Activated gamma-delta T cell treated with anti-CD3 and anti-CD28 coated beads, Interleukin-2, amount 50 U/mL, for 16 hours (primary cell): ENCODE data around the gene DDX39B.
A peak's percentile ranks its signal among the peaks of the same experiment; 100 is the strongest.
"Not testable (repeated sequence)": the region's sequence is repeated elsewhere in the genome, so short reads cannot be mapped to it uniquely, and the experiment has no call there.

Source experiments
- DNase-seq: peaks from one replicate; pipeline ENCODE4 v3.0.0-alpha.2; 2020; ENCODE audit warnings: low read depth

Gene DDX39B

DNA sequence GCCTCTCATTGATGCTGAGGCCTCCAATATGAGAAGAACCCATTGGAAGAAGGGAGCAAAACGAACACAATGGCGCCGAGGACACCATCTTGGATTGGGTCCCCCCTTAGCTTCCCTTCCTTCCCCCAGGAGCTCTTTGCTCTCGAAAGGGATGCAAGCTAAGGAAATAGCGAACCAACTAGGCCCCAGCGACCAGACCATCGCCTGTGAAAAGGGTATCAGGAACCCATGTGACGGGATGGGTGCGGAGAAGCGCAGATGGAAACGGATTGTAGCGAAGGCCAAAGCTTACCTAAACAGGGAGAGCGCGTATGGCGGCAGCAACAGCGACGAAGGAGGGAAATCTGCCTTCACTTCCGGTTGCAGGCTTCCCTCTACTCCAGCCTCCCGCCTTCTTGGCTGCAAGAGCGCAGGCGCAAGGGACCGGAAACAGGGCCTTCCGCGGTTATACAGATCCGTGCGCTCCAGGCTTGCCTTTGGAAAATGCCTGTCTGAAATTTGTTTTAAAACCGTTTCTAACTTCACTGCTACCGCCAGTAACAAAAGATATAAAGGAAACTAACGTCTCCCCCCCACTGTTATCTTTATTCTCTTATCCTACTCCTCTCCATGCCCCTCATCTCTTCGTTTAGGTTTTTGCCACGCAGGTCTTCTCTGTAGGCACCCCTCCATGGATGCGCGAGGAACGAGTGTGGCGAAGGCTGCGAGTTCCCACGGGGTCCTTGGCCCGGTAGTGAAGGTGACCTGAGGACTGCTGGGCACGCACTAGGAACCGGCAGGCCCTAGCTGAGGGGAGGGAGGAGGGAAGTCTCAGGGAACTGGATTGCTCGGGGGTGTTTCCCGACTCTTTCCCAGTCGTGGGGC lies at the start of gene DDX39B:
Gene DDX39B, minus strand, starts transcription at position 346 of the 864 bp plus-strand sequence. CDS start 1,471 bp downstream, outside the sequence.
- DNase-seq, result peak; percentile 91

DNA sequence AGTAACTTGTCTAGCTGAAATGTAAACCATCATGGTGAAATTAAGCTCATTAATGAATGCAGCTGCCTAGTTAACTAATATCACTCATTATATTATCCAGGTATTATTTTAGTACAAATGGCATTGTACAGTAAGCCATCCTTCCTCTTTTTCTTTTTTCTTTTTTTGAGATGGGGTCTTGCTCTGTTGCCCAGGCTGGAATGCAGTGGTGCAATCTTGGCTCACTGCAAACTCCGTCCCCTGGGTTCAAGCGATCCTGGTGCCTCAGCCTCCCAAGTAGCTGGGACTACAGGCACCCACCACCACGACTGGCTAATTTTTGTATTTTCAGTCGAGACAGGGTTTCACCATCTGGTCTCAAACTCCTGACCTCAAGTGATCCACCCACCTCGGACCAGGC lies 48.9 kb upstream of the DDX39B start:
- DNase-seq, result not testable (repeated sequence)

DNA sequence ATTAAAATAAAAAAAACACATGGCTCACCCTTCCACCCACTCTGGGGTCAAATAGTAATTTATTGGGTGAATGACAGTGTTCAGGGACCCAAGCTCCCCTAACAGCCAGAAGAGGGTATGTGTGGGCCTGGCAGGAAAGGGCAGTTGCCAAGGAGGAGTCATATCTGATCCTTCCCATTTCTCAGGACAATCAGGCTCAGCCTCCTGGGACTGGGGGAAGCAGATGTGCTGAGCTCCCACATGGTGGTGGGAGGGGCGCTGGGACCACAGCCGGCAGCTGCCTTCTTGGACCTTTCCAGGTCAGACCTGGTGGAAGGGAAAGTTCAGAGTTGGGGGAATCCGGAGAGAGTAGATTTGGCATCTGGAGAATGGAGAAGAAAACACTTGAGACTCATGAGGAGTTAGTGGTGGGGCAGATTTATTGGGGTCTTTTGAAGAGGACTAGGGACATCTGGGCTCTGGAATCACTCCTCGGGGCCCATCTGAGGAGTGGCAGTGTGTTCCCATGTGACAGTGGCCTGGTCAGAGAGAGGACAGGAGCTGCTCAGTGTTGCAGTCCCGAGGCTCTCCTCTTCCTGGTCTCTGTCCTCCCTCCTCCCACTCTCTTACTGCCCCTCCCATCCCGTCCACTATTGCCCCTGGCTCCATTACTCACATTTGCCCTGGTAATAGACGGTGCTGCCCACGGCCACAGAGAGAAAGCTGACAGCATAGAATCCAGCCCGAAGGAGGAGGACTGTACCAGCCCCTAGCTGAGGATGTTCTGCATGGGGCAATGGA lies 47.3 kb upstream of the DDX39B start:
- DNase-seq, result no peak

DNA sequence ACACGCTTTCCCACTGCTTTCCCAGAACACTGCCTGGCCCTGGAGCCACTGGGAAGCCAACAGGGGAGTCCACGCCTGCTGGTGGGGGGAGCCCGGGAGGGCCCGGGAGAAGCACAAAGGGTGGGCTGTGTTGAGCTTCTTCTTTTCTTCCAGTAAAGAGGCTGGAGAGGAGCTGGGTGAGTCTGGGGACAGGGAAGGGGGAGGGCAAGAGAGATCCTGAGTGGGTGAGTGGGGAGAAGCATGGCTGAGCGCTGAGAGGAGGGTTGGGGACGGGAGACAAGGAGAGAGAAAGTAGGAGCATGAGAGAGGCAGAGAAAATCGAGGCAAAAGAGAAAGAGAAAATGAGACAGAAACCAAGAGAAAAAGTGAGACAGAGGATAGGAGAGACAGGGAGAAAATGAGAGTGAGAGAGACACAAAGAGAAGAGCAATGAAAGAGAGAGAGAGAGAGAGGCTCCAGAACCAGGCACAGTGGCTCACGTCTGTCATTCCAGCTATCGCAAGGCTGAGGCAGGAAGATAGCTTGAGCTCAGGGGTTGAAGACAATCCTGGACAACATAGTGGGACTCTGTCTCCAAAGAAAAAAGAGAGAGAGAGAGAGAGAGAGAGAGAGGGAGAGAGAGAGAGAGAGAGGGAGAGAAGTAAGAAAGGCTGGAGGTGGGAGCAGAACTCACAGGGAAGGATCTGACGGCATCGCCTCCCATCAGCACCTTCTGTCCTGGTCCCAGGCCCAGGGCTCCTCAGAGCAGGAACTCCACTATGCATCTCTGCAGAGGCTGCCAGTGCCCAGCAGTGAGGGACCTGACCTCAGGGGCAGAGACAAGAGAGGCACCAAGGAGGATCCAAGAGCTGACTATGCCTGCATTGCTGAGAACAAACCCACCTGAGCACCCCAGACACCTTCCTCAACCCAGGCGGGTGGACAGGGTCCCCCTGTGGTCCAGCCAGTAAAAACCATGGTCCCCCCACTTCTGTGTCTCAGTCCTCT lies 46.3 kb upstream of the DDX39B start:
- no peak for DNase-seq

GRCh38 chr6:31586599-31587281 lies 44.9 kb upstream of the DDX39B start:
- DNase-seq, result no peak

DNA sequence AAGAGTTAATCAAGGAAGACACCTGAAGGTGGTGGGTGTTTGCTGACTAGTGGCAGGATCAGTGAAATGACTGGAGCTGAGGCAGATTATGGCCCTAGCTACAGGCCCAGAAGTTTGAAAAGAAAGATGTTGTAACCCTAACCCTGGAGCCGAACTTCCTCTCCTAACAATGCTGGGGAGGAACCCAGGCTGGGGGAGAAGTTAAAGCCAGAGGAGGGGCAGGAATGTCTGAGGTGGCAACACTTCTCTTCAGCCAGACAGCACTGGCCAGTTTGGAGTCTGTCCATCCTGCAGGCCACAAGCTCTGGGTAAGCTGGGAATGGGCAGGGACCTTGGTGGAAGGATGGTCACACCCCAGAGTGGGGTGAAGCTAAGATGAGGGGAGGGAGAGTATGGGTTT lies 44.2 kb upstream of the DDX39B start, which contains the start of gene LST1:
Gene LST1, plus strand, starts transcription at position 270 of the 400 bp plus-strand sequence. CDS start 1,023 bp downstream, outside the sequence.
- no peak for DNase-seq

- DNase-seq, result no peak
Measured at GRCh38 chr6:31585491-31585890, 43.7 kb upstream of the DDX39B start.

DNA sequence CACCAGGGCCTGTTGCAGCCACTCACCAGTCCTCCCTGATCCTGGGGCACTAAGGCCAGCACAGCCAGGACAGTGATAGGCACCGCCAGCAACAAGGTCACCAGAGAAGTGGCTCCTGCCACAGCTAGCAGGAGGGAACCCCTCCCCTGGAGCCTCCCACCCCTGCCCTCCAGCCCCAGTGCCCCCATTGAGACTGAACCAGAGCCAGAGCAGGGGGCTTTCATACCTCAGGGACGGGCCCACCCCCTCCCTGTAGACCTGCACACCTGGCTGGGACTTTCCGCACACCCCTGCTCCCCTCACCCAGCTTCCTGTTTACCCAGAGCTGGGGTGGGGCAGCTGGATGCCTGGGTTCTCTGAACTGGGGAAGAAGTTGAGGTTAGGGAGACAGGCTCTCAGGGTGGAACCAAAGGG lies 40.4 kb upstream of the DDX39B start, which contains the start of gene LTB:
Gene LTB, minus strand, starts transcription at position 195 of the 414 bp plus-strand sequence. Its CDS starts 7 bp downstream, at position 188.
- peak; percentile 63 for DNase-seq

GRCh38 chr6:31581434-31582229 lies 39.8 kb upstream of the DDX39B start:
- no peak for DNase-seq

DNA sequence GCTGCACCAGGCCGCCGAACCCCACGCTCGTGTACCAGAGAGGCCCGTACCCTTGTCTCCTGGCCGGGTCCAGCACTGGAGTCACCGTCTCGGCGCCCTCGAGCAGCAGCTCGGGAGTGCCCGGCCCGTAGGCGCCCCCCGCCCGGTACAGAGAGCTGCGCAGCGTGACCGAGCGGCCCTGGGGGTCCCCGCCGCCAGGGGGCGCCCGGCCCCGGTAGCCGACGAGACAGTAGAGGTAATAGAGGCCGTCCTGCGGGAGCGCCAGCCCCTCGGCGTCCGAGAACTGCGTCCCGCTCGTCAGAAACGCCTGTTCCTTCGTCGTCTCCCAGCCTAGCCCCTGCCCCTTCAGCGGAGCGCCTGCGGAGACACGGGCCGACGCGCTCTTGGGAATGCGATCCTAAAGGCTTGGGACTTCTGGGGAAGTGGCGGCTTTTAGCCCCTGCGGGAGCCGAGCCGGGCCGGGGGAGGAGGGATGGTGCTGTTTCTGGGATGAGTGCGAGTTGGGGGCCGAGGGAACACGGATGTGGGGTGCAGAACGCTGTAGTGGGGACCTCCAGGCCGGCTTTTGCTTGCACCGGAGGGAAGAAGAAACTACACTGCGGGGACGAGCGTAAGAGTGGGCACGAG lies 39.1 kb upstream of the DDX39B start:
- DNase-seq, result peak; percentile 88

DNA sequence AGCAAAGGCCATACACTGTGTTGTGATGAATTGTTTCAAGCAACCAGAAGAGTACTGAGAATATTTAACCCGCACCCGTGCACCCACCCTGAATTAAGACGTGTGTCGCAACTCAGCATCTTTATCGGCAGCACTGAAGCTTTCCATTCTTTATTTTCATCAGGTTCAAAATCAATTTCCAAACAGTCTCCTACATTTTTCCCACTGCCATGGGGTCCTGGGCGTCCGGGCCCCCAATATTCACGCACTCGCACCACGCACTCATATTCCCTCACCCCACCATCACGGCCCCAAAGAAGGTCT lies 38.6 kb upstream of the DDX39B start:
- no peak for DNase-seq

- no peak for DNase-seq
Measured at GRCh38 chr6:31579546-31580437, 38.0 kb upstream of the DDX39B start.

- no peak for DNase-seq
Measured at GRCh38 chr6:31579119-31579505, 37.3 kb upstream of the DDX39B start.

DNA sequence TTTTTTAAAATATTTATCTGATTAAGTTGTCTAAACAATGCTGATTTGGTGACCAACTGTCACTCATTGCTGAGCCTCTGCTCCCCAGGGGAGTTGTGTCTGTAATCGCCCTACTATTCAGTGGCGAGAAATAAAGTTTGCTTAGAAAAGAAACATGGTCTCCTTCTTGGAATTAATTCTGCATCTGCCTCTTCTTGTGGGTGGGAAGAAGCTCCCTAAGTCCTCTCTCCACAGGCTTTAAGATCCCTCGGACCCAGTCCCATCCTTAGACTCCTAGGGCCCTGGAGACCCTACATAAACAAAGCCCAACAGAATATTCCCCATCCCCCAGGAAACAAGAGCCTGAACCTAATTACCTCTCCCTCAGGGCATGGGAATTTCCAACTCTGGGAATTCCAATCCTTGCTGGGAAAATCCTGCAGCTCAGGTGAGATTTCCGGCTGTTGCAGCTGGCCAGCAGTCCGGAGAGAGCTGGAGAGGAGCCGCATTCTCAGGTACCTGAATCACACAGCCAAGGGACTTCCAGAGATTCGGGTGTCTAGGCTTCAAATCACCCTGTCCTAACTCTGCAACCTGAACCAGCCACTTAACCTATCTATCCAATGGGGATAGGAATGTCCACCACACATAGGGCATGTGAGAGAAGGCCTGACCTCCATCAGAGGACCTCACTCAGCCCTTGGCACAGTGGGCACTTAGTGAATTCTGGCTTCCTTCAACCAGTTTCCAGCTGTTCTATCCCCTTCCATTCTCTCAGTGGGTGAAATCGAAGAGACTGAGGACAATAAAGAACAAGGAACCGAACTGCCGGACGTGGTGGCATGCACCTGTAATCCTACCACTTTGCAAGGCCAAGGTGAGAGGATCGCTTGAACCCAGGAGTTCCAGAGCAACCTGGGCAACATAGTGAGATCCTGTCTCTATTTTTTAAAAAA lies 36.6 kb upstream of the DDX39B start:
- DNase-seq, result no peak

GRCh38 chr6:31577579-31577966 lies 35.8 kb upstream of the DDX39B start:
- DNase-seq, result no peak

- DNase-seq, result no peak
Measured at GRCh38 chr6:31576897-31577578, 35.2 kb upstream of the DDX39B start.
